ENCODE data around the gene BCL11A.

The BCL11A gene

DNA sequence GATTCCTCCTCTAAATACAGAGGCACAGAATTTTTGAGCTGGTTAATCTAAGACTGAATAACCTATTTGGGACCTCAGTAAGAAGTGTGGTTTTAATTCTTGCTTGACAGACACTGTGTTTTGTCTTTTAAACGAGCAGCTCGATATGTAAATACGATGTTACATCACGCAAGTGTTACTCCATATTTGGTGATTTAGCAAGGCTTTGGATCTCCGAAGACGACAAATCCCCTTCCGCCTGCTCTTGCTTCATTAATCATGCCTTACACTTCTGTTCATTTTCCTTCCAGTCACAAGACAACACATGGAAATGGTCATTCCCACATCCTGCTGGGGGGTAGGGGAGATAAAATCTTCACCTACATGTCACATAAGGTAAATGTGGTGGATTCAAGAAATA is 9.4 kb downstream of the BCL11A start:
- no peak for DNase-seq

DNA sequence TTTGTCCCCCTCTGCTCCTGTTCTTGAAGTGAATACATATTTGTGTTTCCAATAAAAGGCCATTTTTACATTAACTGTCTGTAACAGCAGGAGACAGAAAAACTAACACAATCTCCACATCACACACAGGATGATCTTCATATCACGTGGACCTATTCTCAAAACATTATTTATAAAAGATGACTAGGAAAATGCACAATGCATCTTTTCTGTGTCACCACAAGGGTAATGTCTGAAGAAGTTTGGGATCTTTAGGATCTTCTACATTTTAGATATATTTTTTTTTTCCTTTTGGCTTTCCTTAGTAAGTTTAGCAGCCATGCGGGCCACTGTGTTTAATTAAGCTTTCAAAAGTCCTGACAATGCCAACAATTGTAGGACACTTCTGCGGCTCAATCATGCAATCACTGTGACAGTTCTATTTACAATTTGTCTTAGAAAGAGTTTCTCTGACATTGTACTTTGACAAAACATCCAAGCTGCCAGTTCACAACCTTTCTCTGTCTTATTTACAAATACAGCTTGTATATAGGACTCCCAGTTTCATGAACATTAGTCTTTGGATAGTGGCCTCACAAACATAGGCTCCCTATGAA is 12.3 kb downstream of the BCL11A start:
- DNase-seq: no peak

DNA sequence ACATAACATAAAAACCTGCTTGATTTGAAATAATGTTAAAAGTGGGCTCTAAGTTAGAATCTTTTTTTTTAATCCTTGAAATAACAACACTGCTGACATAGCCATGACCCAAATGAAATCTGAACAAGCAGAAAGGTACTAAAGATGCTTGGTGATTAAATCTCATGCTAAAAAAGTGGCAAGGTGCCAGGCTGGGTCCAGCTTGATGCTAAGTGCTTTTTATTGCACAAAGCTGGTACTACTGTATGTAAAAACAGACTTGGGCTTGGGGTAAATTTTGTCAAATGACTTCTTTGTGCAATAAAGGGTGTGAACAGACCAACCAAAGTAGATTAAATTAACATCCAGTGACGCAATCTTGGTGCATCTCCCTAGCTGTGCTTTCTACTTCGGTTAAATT is 13.4 kb downstream of the BCL11A start:
- DNase-seq: no peak

DNA sequence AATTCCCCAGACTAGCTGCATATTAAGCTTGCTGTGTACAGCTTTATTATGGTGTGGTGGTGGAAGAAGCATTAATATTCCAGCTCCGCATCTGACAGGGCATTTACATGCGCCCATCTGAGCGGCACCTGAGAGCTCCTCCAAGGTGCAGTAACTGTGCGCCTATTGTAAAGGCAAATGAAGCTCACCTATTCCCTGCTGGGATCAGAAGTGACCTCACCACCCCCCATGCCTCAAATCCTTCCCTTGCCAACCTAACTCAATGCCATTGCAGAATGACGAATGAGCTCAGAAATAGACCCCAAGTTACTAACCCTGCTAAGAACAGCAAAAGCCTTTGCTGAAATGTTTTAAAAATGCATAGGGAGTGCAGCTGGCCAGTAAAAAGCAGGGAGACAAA is 14.3 kb downstream of the BCL11A start:
- no peak for DNase-seq

DNA sequence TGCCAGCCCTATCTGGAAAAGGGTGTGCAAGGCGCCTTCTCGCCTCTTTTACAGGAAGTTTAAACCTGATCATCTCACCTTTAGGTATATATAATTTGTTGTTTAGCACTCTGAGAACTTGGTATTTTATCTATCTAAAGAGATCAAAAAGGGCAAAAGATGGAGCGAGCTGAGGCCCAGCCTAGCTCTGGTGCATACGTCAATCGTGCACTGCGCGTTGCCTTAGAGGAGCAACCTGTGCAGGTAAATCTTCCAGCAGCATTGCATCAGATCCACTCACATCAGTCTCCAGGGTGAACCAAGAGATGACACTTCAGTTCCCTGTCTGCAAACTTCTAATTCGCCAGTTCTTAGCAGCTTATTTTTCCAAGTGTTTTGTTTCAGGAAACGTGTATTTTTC is 15.4 kb downstream of the BCL11A start:
- DNase-seq: no peak

DNA sequence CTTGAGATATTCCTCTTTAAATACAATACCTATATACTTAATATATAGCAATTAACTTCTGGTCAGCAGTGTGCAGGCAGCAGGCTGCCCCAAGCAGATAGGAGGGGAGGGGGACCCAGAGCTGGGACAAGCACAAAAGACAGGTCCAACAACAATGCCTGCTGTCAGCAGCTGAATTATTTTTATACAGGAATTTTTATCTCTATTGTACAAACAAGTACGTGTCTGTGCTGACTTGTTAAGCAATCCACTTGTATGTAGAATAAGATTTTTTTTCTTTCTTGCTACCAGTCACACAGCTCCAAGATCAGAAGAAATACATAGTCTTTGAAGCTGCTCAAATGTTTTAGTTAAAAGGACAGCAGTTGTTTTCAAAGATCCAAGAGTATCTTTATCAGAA is 16.7 kb downstream of the BCL11A start:
- no peak for DNase-seq

DNA sequence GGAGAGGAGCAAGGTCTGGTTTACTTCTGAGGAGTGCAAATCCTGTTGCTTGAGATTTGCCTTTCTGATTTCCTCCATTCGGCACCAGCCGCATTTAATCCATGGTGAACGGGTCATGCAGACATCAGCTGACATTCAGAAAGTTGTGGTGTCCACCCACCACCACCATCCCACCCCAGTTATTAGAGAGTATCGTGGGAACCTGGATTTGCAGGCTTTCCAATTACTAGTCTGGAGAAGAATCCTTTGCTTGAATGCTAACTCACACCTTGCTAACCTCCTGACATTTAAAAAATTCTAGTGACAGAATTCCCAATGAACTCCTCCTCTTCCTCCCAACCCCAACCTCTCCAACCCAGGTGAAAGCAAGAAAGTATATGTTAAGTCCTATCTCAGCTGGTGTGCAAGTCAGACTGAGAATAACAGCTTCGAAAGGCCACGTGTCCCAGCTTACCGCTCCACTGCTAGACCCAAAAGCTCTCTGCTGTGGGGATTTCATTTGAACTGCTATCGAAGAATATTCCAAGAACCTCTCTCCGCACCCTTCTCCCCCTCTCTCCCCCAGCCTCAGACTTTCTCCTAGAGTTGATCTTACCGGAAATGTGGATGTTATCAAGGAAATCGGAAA is 17.7 kb downstream of the BCL11A start:
- no peak for DNase-seq

DNA sequence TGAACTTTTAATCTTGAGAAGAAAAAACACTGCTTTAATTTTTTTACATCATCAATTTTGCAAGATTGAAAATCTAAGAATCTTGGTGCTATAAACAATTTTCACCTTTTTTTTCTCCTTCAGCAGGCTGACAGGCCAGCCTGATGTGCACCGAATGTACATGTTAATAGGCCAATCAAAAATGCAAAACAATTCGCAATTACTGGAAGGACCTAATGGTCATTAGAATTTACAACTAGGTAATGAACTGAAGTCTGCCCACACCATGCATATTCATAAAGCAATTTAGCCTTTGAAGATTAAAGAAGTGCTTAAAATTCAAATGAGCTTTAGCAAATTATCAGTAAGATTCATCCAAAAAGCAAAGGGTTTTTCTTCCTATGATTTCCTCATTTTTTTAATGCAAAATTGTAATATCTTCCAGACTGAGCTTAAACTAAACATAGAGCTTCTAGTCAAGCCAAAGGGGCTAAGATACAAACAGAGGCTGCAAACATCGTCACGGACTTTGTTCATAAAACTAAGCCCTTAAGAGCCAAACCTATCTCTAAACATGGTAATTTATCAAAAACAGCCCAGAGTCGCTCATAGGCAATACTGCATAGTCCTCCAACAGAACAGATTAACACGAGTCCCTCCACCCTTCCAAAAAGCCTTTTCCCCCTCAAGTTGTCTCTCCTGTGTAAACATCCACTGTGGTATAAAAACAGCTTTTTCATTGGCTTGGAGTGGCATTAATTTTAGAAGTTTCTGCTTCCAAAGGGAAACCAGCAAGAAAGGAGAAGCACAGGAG is 18.4 kb downstream of the BCL11A start:
- DNase-seq: no peak

DNA sequence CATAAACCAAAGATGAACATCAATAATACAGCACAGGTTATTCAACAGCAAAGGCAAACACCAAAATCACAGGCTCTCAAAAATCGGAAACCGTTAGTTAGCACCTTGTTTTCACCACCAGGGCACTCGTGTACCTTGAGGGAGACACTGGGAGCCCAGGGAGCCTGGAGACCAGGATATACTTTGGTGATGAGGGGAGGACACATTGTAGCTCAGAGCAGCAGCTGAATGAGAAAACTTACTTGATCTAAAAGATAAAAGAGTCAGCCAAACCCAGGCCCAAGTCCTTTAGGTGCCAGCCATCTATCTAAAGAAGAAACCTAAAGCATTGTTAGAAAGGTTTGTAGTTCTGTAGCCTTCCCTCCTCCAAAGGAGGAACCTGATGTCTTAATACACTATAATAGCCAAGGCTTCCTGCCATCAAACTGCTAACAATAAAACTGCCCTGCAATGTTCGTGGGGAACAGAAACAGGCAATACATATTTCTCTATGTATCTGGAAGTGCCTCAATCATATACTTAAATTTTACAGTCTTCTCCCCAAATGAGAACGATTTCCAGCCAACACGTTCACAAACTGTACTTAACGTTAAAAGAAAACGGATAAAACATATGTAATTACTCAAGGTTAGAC is 19.3 kb downstream of the BCL11A start:
- no peak for DNase-seq

DNA sequence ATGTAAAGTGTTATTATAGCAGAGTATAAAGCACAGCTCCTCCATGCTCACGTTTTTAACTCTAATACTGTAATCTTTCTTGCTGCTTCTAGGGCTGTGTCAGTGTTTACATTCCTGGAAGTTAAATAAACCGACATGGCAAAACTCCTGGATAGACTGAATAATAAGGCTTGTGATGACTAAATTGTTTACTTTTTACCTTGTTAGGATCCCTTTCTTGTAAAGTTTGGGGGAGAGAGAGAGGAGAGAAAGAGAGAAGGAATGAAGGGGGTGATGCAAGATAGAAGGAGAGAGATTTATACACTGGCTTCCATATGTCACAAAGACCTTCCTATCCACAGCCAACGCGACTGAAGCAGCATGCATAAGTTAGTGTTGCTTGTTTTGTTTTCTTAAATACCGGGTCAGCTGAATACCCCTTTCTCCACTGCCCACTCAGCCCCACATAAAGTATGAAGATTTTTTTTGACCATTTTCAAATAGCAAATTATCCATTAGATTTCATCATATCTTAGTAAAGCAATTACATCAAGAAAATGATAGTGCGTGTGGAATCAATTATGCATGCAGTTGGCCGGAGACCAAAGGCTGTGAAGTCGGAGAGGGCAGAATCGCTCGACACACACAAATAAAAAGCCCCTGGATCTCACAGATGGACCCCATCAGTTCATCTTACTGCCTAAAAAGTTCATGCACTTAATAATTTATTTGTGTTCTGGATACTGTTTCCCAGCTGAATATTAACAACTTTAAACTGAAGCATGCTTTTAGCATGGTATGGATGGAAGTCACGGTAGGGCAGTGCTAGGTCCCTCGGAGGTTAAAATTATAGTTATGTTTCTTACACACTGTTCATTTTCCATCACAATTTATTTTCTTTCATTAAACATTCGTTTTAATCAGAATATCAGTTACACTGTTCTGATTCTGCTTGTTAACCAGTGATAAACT is 20.1 kb downstream of the BCL11A start:
- no peak for DNase-seq

DNA sequence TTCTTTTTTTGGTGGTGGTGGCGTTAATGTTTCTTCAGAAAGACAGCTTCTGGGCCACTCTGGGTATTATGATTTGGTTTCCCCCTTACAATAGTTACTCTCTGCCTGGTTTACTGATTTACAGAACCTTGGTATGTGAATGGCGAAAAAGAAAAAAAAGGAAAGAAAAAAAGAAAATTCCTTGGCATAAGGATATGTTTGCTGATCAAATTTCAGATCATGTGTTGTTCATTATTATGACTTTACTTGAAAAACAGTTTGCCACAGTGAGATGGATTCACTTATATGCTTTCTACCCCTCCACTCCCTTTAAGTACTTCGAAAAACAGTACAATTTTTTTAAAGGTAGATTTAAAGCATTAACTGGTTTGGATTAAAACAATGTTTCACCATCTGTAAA is 21.0 kb downstream of the BCL11A start:
- DNase-seq: no peak

DNA sequence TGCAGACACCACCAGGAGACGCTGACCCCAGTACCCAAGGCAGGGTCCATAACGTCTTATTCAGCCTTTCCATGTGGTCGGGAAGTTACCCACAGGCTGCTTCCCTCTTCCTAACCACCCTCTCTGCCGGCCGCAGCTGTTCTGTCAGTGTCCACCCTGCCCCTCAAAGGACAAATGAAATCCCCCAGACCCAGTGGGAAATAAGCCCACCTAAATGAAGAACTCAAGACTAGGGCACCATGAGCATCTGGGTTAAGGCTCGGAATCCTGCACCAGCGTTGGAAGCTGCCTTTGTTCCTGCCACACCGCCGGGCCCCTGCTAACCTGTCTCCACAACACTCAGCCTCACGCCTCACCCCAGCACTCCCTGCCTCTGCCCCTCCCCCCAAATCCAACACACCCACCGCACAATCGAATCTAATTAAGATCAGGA is 21.7 kb downstream of the BCL11A start:
- no peak for DNase-seq

DNA sequence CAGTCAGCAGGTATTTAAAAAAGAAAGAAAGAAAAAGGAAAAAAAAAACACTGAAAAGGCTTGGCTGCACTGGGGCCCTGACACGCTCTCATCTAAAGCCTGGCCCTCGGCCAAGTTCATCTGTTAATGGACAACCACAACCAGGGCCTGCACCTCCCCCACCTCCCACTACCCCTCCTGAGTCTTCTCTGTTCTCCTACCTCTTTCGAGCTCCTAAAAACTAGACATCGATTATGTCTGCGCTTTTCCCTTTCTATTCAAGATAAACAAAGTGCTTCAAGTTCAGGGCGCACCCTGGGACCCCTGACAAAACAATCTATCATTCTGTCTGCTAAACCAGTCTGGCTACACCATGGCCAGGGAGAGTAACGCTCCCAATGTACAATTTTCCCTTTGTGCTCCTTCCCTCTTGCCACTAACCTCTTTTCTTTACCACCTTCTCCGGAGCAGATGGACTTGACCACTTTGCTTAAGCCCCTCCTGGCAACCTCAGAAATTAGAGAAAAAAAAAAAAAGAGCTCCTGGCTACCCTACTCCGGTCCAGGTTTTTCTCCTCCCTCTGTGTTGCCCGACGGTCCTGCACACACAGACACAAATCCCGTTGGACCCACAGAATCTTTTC is 22.7 kb downstream of the BCL11A start:
- DNase-seq: no peak

DNA sequence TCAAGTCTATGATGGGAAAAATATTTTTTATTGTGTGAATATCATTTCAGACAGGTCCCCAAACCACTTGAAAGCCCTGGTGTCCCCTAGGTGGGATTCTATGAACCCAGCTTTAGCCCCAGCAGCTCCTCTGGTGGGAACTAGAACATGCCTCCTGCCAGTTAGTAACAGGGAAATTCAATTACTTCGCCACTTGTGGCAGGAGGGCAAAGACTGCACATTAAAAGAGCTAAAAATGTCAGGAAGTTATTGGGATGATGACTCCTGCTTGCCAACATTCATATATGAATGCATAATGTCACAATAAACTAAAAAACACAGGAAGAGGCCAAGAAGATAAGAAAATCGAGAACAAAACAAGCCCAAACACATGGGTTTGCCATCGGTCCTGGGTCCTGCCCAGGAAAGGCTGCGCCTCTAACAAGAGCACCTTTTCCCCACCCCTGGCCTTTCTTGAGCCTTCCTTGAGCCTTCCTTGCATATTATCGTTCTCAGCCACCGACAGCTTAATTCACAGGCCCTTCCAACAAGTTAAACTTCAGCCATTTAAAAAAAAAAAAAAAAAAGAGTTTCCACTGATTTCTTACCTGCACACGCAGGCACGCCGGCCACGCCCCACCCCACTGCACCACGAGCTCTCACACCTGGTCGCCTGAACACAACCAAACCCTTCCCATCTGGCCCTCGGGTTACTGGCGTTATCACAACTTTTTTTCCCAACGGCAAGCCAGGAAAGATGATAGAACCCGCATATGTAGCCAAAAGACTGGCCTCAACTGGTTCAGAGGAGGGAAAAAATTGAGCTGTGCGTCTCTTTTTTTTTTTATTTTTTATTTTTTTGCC is 23.4 kb downstream of the BCL11A start:
- DNase-seq: no peak

DNA sequence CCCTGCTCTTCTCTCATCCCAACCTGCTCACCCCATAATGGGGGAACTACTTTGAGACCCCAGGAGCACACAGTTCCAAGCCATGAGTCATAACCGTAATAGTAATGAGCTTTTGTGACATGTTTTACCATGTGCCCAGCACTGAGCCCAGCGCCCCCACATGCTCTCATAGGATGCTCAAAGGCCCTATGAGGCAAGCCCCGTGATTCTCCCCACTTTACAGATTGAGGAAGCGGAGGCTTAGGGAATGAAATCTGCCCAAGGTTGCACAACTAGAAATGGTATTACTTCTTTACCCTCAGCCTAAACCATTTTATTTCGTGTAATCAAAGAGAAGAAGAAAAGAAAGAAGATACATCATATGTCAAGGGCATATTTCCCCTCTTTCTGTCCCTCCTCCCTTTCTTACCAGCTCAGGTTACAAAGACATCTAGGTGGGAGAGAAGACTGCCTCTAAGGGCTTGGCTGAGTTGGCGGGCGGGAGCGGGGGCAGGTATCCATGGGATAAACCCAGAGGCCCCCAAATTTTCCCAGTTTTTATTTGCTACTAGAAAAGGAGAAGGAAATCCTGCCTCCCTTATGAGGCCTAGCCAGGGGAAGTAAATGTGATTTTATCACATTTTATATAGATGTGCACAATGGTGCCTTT is 24.2 kb downstream of the BCL11A start:
- no peak for DNase-seq

DNA sequence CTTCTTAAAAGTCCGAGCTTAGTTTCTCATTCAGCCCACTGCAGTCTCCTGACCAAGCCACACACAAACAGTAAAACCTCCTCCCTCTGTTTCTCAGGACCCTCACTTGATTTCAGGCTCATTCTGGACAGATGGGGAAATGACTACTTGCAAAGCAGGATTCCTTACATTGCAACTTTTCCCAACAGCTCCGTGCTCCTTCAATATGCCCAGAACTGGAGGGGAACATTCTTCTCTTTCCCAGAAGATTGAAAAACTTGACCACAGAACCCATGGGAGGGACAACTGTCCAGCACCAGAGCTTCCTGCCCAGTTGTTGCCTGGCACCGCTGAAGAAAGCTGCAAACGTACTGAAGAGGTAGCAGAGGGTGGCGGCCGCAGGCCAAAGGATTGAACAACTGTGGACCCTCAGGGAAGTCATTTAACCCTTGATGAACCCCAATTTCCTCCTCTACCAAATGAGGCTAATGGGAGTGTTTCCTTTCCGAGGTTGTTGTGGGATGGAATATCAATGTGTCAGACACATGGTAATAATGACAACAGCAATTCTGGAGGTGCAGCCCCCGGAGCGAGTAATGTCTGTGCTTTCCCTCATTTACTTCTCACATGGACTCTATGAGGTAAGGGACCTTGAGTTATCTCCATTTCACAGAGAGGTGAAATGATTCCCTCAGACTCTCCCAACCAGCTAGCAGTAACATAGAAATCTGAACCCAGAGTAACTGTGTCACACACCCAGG is 25.0 kb downstream of the BCL11A start:
- DNase-seq: no peak

DNA sequence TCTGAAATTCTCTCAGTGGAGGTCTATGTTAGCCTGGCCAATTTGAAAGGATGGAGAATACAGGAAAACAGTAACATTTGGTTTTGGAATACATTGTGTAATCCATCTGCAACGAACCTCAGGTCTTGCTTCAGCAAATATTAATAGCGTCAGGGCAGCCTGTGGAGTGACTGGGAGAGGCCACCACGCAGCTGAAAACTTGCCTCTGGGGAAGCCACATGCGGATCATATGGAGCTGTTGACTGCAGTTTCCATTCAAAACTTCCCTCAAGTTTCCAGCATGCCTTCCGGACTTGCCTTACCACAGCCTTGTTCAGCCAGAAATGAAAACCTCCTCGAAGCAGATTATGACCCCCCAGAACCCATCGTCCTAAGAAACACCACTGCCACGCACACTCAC is 25.7 kb downstream of the BCL11A start:
- no peak for DNase-seq

DNA sequence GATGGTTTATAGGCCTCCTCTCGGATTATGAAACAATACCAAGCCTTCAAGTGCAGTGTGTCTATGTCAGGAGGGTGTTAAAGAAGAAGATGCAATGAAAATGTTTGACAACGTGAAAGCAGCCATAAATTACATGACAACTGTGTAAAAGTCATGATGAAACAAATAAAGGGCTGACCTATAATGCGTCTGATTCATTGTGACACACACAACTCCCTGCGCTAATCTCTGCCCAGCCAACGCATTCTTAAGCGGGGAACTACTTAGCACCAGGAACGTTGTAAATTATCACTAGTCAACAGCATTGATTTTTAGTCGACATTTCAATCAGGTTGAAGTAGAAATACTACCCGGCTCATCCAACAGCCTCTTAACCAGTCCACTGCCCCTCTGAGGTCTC is 26.8 kb downstream of the BCL11A start:
- no peak for DNase-seq

DNA sequence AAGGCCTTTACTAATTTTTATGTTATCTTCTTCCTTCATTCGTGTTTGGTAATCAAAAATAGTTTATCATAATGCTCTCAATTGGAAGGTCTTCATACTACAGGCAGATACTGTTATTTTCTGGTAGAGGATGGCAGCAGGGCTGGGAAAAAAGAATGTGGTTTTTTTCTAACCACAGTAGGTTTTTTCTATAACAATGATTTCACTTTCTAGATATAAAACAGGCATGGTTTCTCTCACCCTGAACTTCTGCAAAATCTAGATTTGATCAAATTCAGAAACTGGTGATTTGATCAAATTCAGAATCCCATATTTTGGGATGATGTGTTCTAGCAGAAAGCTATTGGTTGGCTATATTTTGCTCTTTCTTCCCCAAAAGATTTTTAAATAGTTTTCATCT is 27.6 kb downstream of the BCL11A start:
- no peak for DNase-seq

DNA sequence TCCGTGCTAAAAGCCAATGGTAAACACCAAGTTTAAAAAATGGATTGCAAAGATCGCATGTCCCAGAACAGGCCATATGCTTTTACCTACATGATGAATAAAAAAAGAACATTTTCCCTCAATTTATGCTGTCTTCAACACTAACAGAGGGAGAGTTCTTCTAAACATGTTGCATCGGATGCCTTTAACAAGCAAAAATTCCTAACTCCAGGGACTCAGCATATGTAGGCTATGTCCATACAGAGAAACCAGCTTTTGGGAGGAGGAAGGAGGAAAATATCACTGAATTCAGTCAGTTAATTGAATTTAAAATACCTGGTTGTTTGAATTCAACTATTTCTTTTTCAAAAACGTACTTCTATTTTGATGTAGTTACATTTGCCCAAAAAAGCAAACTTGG is 28.6 kb downstream of the BCL11A start:
- DNase-seq: no peak

All from cerebellar nuclear complex (tissue), 1 donor.